CD4-positive, alpha-beta T cell treated with Interleukin-15 for 4 hours (primary cell): ENCODE data around the gene AARS2.
A peak's percentile ranks its signal among the peaks of the same experiment; 100 is the strongest.

Experiments
- DNase-seq: peaks from one replicate; pipeline ENCODE4 v3.0.0-alpha.2; 2020; ENCODE audit warnings: low spot score

The AARS2 gene

DNA sequence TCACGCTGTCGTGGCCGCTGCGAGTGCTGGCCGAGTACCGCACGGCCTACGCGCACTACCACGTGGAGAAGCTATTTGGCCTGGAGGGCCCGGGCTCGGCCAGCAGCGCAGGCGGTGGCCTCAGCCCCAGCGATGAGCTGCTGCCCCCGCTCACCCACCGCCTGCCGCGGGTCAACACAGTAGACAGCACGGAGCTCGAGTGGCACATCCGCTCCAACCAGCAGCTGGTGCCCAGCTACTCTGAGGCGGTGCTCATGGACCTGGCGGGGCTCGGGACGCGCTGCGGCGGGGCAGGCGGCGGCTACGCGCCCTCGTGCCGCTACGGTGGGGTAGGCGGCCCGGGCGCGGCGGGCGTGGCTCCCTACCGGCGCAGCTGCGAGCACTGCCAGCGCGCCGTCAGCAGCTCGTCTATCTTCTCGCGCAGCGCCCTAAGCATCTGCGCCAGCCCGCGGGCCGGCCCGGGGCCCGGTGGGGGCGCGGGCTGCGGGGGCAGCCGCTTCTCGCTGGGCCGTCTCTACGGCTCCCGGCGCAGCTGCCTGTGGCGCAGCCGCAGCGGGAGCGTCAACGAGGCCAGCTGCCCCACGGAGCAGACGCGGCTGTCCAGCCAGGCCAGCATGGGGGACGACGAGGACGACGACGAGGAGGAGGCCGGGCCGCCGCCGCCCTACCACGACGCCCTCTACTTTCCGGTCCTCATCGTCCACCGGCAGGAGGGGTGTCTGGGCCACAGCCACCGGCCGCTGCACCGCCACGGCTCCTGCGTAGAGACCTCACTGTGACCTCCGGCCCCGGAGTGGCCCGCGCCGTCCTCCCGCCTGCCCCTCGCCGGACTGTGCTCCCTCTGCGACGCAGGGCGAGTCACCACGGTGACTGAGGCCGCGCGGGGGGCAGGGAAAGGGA is 37.1 kb downstream of the AARS2 start:
- DNase-seq = no peak

DNA sequence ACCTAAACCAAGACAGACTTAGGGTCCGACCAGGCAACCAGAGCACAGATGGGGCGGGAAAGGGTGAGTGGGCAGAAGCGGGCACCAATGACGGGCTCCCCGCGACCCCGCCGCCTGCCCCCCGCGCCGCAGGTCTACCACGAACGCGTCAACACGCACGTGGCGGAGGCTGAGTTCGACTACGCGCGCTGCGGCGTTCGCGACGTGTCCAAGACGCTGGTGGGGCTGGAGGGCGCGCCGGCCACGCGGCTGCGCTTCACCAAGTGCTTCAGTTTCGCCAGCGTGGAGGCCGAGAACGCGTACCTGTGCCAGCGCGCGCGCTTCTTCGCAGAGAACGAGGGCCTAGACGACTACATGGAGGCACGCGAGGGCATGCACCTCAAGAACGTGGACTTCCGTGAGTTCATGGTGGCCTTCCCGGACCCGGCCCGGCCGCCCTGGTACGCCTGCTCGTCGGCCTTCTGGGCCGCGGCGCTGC is 37.8 kb downstream of the AARS2 start:
- DNase-seq = no peak

DNA sequence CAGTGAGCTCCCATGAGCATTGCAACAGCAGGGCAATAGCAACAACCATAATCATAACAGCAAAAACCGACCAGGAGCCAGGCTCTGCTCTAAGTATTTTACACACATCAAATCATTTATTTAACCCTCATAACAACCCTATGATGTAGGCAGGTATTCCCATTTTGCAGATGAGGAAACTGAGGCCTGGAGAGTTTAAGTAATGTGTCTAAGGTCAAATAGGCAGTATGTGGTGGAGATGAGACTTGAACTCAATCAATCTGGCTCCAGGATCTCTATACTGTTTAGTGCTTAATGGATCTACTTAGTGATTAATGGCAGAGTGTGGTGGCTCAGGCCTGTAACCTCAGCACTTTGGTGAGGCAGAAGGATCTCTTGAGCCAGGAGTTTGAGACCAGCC is 39.5 kb downstream of the AARS2 start:
- no peak for DNase-seq

DNA sequence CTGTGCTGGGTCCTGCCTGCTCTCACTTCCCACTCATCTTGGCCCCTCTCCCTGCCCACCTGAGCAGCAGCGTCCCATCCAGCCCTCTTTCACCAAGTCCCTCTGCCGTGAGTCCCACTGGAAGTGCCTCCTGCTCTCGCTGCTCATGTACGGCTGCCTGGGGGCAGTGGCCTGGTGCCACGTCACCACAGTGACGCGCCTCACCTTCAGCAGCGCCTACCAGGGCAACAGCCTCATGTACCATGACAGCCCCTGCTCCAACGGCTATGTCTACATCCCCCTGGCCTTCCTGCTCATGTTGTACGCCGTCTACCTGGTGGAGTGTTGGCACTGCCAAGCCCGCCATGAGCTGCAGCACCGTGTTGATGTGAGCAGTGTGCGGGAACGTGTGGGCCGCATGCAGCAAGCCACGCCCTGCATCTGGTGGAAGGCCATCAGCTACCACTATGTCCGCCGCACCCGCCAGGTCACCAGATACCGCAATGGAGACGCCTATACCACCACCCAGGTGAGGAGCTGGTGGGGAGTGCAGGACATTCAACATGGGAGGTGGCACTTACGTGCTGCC is 40.1 kb downstream of the AARS2 start:
- DNase-seq = no peak

DNA sequence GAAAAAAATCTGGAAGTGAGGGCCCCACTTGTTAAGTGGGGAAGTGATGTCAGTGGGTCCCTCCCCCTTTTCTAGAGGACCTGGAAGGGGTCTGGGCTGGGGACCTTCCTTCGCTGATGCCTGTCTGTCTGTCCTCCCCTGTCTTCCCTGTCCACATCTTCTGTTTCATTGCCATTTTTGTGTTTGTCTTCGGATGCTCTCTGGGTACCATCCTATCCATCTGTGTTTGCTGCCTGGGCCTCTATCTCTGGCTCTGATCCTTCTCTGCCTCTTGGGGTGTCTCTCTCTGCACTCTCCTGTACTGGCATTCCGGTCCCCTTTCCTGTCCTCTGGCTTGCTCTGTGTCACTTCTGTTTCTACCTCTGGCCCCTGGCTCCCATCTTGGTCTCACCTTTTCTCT is 40.6 kb downstream of the AARS2 start:
- DNase-seq = no peak

DNA sequence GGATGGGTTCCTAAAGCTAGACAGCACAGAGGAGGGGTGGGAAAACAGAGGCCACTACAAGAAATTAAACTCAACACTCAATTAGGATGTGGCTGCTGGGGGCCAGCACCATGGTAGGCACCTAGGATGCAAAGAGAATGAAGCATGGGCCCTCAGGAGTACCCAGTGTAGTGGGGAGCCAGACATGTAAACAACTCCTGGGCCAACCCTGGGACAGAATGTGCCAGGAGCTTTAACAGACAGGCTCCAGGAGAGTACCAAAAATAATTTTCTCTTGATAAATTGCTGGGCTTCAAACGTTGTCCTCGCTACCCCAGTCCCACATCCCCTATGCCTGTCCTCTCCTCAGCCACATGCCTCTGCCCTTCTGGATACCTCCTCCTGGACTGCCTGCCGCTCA is 41.2 kb downstream of the AARS2 start:
- no peak for DNase-seq

DNA sequence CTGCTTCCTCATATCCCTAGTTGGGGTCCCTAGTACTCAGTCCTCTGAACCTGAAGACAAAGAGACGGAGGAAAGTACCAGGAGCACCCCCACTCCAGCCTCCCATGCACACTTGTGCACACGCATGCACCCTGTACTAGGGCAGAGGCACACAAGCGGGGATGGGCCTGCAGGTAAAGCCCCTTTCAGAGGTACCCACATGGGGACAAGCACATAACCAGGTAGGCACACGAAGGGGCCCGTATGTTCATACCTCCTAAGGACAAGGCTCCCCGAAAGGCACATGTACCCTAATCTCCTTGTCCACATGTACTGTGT is 41.8 kb downstream of the AARS2 start:
- DNase-seq = no peak

DNA sequence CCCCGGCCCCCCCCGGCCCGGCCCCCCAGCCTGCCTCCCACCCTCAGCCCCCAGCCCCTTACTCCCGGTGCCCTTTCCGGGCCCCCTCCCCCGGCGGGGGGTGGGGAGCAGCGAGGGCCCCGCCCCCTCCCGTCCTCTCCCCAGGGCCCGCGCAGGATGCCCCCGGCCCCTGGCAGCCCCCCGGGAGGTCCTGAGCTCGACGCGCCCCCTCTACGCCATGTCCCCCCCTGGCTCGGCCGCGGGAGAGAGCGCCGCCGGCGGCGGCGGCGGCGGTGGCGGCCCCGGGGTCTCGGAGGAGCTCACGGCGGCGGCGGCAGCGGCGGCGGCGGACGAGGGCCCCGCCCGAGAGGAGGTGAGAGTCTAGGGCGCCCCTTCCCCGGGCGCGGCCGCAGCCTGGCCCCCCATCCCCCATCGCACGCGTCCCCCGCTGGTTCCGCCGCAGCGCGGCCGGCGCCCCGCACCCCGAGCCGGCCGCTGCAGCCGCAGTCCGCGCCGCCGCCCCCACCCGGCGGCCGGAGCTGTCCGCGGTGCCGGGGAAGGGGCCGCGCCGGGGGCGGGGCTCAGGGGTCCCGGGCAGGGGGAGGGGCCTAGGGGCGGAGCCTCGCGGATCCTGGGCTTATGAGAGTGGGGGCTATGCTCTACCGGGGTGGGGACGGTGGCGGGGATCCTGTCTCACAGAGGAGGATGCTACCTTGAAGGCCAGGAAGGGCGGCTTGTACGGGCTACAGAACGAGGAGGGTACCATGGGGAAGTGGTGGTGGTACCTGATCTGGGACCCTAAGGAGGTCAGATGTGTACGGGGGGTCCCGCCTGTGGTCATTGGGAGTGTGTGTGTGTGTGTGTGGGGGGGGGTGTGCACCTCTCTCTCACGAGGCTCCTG is 42.4 kb downstream of the AARS2 start:
- no peak for DNase-seq

DNA sequence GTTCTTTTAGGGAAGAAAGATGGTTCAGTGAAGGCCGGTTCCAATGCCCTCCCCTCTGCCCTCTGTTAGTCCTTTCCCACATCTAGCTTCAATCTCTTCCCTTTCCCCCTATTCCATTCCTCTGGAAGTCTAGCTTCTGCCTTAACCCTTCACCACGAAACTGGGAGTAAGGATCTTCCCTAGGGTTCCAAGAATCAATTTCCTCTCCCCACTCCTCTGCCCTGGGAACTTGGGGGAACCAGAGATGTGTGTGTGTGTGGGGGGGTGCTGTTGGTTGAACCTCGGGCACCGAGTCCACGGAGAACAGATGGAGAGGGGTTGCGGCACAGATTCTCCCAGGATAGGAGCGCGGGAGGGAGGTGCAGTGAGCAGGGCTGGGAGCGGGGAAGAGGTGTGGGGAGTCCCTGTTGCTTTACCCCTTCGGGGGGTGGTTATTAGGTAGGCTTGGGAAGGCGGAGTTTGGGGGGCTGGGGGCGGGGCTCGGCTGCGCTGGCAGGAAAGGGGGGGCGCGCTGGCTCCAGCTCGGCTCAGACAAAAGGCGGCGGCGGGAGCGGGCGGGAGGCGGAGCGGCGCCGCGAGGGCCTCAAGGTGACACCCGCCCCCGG is 43.1 kb downstream of the AARS2 start, which contains the start of gene TMEM151B:
Gene TMEM151B, plus strand, starts transcription at position 530 of the 605 bp plus-strand sequence. CDS start 293 bp downstream, outside the sequence.
- DNase-seq = no peak

DNA sequence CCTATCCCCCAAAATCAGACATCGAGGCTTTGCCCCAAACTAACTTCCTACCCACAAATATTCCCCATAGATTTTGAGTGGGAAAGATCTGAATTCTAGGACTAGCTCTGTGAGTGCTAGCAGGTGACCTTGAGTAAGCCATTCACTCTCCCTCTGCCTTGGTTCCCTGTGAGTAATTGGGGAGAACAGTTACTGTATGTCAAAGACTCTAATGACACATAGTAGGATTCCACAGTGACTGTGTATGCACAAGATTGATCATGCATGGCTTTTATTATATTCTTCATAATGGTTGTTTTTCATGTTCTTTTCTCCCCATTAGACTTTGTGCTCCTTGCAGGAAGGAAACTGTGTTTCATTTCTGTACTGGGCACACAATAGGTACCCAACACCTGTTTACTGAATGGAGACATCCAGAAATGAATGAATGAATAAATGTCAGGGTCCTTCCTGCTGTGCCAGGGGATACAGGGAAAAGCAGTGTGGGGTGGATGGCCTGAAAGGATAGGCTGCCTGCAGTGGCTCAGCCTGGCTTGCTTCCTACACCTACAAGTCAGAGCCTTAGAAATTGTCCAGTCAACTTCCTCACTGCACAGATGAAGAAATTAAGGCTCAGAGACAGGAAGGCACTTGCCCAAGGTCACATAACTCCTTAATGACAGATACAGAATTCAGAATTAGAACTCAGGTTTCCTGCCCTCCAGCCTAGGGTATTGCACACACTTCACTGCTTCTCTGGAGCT is 43.8 kb downstream of the AARS2 start:
- no peak for DNase-seq

DNA sequence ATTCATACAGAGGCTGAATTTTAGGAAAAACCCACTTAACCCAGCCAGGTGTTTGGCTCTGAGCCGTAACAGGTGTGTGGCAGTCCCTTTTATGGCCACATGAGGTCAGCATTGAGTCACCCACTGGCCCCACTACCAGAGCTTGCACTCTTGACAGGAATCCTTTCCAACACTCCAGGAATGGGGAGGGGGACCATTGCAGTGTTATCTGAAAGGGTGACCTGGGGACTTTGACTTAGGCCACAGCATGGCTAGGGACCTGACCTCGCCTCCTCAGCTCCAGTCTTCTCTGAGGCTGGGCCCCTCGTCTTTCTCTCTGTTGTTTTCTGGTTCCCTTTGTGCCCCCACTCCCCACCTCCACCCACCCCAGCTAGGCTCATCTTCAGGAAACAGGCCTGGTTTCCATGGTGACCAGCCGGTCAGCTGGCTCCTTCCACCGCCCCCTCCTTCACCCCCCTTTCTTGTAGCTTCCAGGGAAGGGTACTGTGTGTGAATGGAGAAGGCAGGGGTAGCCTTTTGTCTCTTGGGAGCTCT is 45.0 kb downstream of the AARS2 start:
- DNase-seq = peak; percentile 69

DNA sequence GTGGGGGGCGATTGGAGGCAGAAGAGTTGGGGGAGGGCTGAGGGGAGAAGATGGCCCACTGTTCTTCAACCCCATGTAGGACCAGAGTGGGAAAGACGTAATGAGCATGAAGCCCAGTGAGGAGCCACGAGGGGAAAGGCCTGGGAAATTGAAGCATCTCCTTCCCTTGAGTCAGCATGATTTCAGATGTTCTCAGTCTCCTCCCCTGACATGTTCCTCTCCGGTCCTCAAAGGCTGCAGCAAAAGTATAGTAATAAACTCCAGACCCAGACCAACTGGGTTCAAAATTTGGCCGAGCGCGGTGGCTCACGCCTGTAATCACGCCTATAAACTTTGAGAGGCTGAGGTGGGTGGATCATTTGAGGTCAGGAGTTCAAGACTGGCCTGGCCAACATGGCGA is 45.9 kb downstream of the AARS2 start:
- no peak for DNase-seq

DNA sequence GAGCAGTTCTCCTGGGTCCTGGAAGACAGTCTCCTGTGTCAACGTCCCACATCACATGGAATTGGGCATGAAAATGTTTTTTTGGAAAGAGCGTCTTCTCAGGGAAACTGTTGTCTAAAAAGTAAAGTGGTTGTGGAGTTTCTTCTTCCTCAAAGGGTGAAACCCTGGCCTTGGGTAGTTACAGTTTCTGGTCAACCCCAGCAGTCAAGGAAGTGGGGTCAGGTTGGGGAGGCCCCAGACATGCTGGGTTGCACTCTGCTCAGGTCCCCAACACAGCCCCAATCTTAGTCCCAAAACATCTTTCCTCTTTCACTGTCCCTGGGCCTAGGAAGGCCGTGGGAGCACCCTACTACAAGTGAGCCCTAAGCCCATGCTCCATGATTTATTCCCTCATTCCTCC is 46.8 kb downstream of the AARS2 start:
- DNase-seq = no peak

DNA sequence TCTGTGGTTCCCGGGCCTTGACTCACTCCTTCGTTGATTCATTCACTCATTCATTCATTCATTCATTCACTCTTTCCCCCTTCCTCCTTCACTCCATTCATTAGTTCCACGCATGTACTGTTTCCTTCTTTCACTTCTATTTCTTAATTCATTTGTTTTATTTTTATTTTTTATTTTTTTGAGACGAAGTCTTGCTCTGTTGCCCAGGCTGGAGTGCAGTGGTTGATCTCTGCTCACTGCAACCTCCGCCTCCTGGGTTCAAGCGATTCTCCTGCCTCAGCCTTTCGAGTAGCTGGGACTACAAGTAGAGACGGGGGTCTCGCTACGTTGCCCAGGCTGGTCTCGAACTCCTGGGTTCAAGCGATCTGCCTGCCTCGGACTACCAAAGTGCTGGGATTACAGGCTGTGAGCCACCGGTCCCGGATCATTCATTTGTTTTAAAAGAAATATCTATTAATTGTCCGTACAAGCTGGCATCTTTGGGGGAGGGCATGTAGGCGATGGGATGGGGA is 47.4 kb downstream of the AARS2 start:
- DNase-seq = no peak

DNA sequence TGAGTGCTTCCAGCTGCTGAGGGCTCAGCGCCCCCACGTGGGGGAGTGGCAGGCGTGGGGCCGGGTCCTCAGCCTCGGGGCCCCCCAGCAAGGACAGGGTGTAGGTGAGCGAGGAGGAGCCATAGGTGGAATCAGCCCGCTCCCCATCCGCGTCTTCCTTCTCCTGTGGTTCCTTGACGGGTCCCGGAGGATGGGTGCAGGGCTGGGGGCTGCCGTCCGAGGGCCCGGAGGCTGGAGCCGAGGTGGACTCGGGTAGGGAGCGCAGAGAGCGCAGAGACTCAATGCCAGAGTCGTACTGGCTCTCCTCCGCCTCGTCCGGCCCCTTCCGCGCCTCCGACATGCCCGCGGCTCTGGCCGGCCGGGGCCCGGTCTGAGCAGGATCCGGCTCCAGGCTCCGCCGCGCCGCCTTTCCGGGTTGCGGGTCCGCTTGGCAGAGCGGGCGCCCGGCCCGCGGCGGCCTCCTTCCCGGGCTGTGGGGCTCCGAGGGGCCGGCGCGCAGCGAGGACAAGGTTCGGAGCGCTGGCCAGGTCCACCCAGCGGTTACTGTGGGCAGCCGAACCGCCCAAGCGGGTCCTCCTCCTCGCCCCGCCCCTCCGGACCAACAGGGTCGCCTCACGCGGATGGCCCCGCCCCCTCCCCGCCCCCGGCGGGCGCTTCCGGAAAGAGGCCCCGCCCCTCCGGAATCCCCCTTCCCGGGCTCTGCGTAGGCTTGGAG is 48.0 kb downstream of the AARS2 start, which contains the start of gene NFKBIE:
Gene NFKBIE, minus strand, starts transcription at position 545 of the 715 bp plus-strand sequence. Its CDS starts 205 bp downstream, at position 340.
- DNase-seq = peak; percentile 95

DNA sequence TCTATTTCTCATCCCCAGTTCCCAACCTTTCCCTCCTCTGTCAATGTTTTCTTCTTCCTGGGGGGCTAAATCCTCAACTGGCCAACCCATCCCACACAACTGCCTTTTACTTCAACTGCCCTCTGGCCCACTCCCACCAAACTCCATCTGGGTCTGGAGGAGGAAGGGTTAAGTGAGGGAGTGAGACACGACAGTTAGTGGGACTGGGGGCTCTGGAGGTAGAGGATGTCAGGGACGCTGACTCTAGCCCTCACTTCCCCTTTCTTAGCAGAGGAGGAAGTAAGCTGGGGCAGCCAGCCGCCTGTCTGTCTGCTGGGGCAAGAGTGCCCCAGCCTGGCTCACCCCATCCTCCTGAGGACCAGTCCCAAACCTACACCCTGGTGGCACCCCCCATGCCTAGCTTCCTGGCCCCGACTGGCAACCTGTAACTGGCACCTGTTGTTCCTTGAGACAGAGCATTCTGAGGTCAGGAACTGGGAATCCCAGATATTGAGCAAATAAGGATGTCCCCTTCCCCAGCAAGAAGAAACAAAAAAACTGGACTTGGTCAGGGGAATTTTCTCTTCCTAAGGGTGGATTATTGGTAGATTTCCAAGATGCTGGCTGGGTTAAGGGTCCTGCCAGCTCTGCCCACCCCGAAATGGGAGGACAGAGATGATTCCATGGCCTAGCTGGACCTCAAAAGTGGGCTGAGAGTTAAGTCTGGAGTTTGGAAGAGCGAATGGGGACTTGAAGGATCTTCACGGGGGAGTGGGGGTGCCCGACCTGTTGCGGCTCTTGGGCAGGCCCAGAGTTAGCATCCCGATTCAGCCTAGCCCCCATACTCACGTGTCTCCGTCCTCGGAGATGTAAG is 48.8 kb downstream of the AARS2 start:
- peak; percentile 46 for DNase-seq

DNA sequence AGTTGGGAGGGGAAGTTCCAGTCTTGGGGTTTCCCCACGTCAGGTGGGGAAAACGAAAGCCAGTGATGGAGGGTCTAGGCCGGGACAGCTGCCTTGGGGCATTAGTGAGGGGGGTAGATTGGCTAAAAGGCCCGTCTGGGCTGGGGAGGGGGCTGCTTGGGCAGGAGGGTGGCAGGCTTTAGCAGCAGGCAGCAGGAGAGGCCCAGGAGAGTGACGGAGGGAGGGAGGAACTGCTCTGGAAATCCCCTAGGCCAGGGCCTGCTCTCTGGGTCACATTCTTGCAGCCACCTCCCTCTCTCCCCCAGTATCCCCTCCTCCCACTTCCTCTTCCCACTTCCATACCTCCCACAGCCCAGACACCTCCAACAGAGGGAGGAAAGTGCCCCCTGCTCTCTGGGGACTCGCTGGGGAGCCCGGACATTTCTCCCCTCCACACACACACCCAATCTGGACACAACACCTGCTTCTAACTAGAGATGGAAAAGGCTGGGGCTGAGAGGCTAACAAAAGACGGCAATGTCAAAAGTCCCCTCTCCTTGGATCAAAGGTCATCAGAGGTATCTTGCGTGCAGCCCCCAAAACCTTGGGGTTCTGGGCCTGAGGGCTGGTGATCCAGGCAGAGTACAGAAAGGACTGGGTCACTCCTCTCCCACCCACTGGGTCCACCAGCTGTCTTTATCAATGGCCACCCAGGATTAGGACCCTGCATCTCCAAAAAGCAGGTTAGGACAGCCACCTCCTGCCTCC is 49.6 kb downstream of the AARS2 start:
- peak; percentile 49 for DNase-seq
